GM12878 (cell line): Measurements from ENCODE around the gene ZNF668. TPM values are rescaled to one million over a fixed set of nuclear protein-coding genes. Genes with fewer than 3 reads are reported as not detected.

Source experiments
- ATAC-seq: fragments of 200-7000 bp; cut with Tn5 transposase; 3 replicates; pipeline ENCODE4 v1.9.1; 2020; ENCODE audit warnings: mild to moderate bottlenecking, moderate library complexity
- BruUV-seq: library from RNA; stranded (reverse); fragments of 400-500 nt; replicated peaks from 2 replicates; lab custom pipeline; 2021; lab: Mats Ljungman, UMichigan
- CTCF ChIA-PET: fragments of 300-600 bp; sonication (Branson Sonifier 250); formaldehyde crosslinking; extraction: SDS; loops from one replicate; lab custom pipeline; 2021; ENCODE audit warnings: inconsistent platforms; lab: Yijun Ruan, JAX
- POLR2A ChIA-PET: fragments of 350-600 bp; formaldehyde crosslinking; extraction: SDS; loops from one replicate; lab custom pipeline; 2021; ENCODE audit warnings: inconsistent platforms; lab: Charles Lee
- RAD21 ChIA-PET: fragments of 300-600 bp; sonication (Branson Sonifier 250); formaldehyde crosslinking; loops from one replicate; lab custom pipeline; 2023; ENCODE audit warnings: antibody characterized with exemption; ENCODE audit not compliant: unreplicated experiment; lab: Charles Lee
- SMC1A ChIA-PET: fragments of 300-600 bp; sonication (Branson Sonifier 250); formaldehyde crosslinking; loops from one replicate; lab custom pipeline; 2023; ENCODE audit not compliant: unreplicated experiment, uncharacterized antibody; lab: Charles Lee
- DNase-seq: peaks from one replicate; pipeline ENCODE4 v3.0.0-alpha.2; 2011; ENCODE audit warnings: low read depth, low spot score
- FAIRE-seq: peaks from 3 replicates; lab custom pipeline; 2011; peaks lifted over from hg19 to GRCh38; lab: Jason Lieb, UNC
- H2AFZ ChIP-seq: 2 replicates; pipeline ENCODE4 v1.6.0; 2011; ENCODE audit warnings: low read depth, low read length, control low read depth; ENCODE audit not compliant: control insufficient read depth
- H3K27ac ChIP-seq: 2 replicates; pipeline ENCODE4 v1.5.1; 2011; ENCODE audit warnings: control low read depth; ENCODE audit not compliant: control insufficient read depth, insufficient read depth
- H3K27me3 ChIP-seq, 2 experiments: replicated peaks in 1 of 2; 2 replicates each; pipeline versions ENCODE4 v1.6.0 to v1.6.1; 2011; ENCODE audit warnings: low read length in 1 of 2; ENCODE audit not compliant: control insufficient read depth in 2 of 2, insufficient read depth in 2 of 2
- H3K36me3 ChIP-seq, 2 experiments: 2 replicates each; pipeline ENCODE4 v1.5.1; 2011; ENCODE audit warnings: low read length in 1 of 2; ENCODE audit not compliant: control insufficient read depth in 2 of 2, insufficient read depth in 2 of 2
- H3K4me1 ChIP-seq: 2 replicates; pipeline ENCODE4 v1.6.1; 2011; ENCODE audit warnings: mild to moderate bottlenecking, low read length, moderate library complexity, mixed read lengths; ENCODE audit not compliant: control insufficient read depth, insufficient read depth
- H3K4me2 ChIP-seq: 2 replicates; pipeline ENCODE4 v1.6.0; 2011; ENCODE audit warnings: control low read depth; ENCODE audit not compliant: control insufficient read depth, insufficient read depth
- H3K4me3 ChIP-seq: fragments of 200-600 bp; sonication (generic); 2 replicates; pipeline ENCODE4 v1.5.1; 2016
- H3K79me2 ChIP-seq: 2 replicates; pipeline ENCODE4 v1.6.0; 2011; ENCODE audit warnings: low read length; ENCODE audit not compliant: control insufficient read depth, insufficient read depth
- H3K9ac ChIP-seq: 2 replicates; pipeline ENCODE4 v1.8.0; 2011; ENCODE audit warnings: low read length, control low read depth, mixed read lengths; ENCODE audit not compliant: control insufficient read depth, insufficient read depth
- H3K9me3 ChIP-seq: replicated peaks from 3 replicates; pipeline ENCODE4 v1.5.1; 2011; ENCODE audit warnings: mild to moderate bottlenecking, low read length; ENCODE audit not compliant: control insufficient read depth, insufficient read depth
- H4K20me1 ChIP-seq: 2 replicates; pipeline ENCODE4 v1.6.0; 2011; ENCODE audit not compliant: control insufficient read depth, insufficient read depth
- CREM ChIP-seq: IDR thresholded peaks from 2 replicates; pipeline ENCODE4 v1.6.1; 2014; ENCODE audit warnings: antibody characterized with exemption, low read depth
- CUX1 ChIP-seq: IDR thresholded peaks from 2 replicates; pipeline ENCODE4 v1.6.1; 2012; ENCODE audit warnings: improper control_type of control experiment, low read depth, low read length; ENCODE audit not compliant: insufficient replicate concordance
- EED ChIP-seq: sonication (generic); IDR thresholded peaks from 2 replicates; pipeline ENCODE4 v1.6.1; 2016; ENCODE audit warnings: antibody characterized with exemption, low read depth
- GABPA ChIP-seq: IDR thresholded peaks from 2 replicates; pipeline ENCODE4 v1.6.1; 2014; ENCODE audit warnings: antibody characterized with exemption, low read depth, mild to moderate bottlenecking, inconsistent platforms
- NBN ChIP-seq: fragments of 450-650 bp; IDR thresholded peaks from 2 replicates; pipeline ENCODE4 v1.6.1; 2016
- NFYA ChIP-seq: IDR thresholded peaks from 2 replicates; pipeline ENCODE4 v1.6.1; 2011; ENCODE audit warnings: low read depth, mild to moderate bottlenecking, low read length, improper control_type of control experiment, borderline replicate concordance
- POLR2A ChIP-seq: IDR thresholded peaks from 2 replicates; pipeline ENCODE4 v1.6.1; 2011; ENCODE audit warnings: low read depth, mild to moderate bottlenecking, low read length
- RBBP5 ChIP-seq: fragments of 200-600 bp; sonication (generic); conservative IDR thresholded peaks from 2 replicates; pipeline ENCODE4 v1.6.1; 2016
- SP1 ChIP-seq: IDR thresholded peaks from one replicate; pipeline ENCODE4 v1.6.1; 2011; ENCODE audit warnings: low read depth, low read length
- TCF12 ChIP-seq: IDR thresholded peaks from 2 replicates; pipeline ENCODE4 v1.6.1; 2011; ENCODE audit warnings: low read depth, mild to moderate bottlenecking, low read length
- YBX1 ChIP-seq: fragments of 450-650 bp; IDR thresholded peaks from 2 replicates; pipeline ENCODE4 v1.6.1; 2016; ENCODE audit warnings: antibody characterized with exemption
- YY1 ChIP-seq: IDR thresholded peaks from 2 replicates; pipeline ENCODE4 v1.6.1; 2011; ENCODE audit warnings: low read depth, mild to moderate bottlenecking, low read length
- ZNF592 ChIP-seq: fragments of 450-650 bp; IDR thresholded peaks from 2 replicates; pipeline ENCODE4 v1.6.1; 2017; ENCODE audit warnings: mild to moderate bottlenecking, moderate library complexity
- WGBS: methylation state at CpG from one replicate; pipeline ENCODE4 v1.1.6; 2016; ENCODE audit warnings: low lambda C conversion rate; ENCODE audit not compliant: insufficient replicate concordance, insufficient coverage; ENCODE audit errors: missing lambda C conversion rate; 5-methylcytosine and 5-hydroxymethylcytosine counted together
- in situ Hi-C: fragments of 300-500 bp; cut with MboI; formaldehyde crosslinking; loops from 9 replicates; pipeline ENCODE4 v1.14.3; 2018; ENCODE audit warnings: mixed read lengths
- intact Hi-C: fragments of 100-400 bp; cut with micrococcal nuclease; formaldehyde crosslinking; loops from one replicate; pipeline ENCODE4 v1.14.2; 2022; ENCODE audit not compliant: unreplicated experiment
- polyA plus RNA-seq, 11 experiments: library from polyadenylated mRNA; depleted of rRNA in 4 of 11; unstranded in 6 of 11; stranded (reverse) in 5 of 11; fragments of >200 nt; fragmentation: Nextera tagmentation in 4 of 11; fragmentation: Illumina TruSeq in 1 of 11; extraction: Ambion mirVana in 4 of 11; extraction: Trizol in 1 of 11; gene quantifications; 1 replicate in 1 of 11; 2 replicates in 10 of 11; pipeline versions ENCODE4 v1.2.1 to v1.2.3, GENCODE V29; 2011 to 2016; ENCODE audit warnings: inconsistent platforms in 2 of 11, missing spikeins in 2 of 11, low read depth in 1 of 11
- total RNA-seq, 4 experiments: library from RNA; depleted of rRNA in 3 of 4; stranded (reverse); fragments of >200 nt in 3 of 4; fragmentation: Illumina TruSeq in 1 of 4; extraction: Trizol in 1 of 4; gene quantifications; 2 replicates each; pipeline versions ENCODE4 v1.2.1 to v1.2.3, GENCODE V29; 2013 to 2021
- TF ChIP-seq, protein P1 (sequence below): fragments of 450-650 bp; IDR thresholded peaks from 2 replicates; pipeline ENCODE4 v1.6.1; 2016; ENCODE audit warnings: mild to moderate bottlenecking
- TF ChIP-seq, protein P2 (sequence below): fragments of 450-650 bp; IDR thresholded peaks from 2 replicates; pipeline ENCODE4 v1.6.1; 2017; ENCODE audit warnings: borderline replicate concordance

ZNF668 gene
- total and polyA plus RNA-seq, 10 of the 15 experiments (the other 5 are each of a cell fraction or from before 2014, with no cell fraction given): 0.05 to 20.7 (median 10.0) TPM; not detected in 1

DNA sequence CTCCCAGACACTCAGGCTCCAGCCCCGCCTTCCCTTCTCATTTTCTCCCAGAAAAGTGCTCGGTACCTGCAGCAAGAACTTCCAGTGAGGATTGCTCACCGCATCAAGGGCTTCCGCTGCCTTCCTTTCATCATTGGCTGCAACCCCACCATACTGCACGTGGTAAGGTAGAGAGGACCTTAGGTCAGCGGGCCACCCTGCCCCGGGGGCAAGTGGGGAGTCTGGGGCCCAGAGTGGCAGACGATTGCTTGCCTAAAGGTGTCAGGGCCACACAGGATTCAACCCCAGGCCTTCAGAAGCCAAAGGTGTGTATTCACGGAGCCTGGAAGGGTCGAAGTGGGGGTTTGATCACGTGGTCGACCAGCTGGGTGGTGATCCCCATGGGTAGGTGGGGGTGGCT lies 35.6 kb upstream of the ZNF668 start:
- in situ Hi-C loops: loop anchor here (10.0 kb wide), 1 partner anchor 765 kb away; the partner anchor contains the start of gene ZNF267
- FAIRE-seq: no peak
- no peak for TF ChIP-seq CREM
- no peak for TF ChIP-seq YY1
- no peak for TF ChIP-seq RBBP5
- TF ChIP-seq GABPA: no peak
- no peak for TF ChIP-seq ZNF592
- no peak for TF ChIP-seq CUX1
- TF ChIP-seq YBX1: no peak
- TF ChIP-seq SP1: no peak
- TF ChIP-seq EED: no peak
- TF ChIP-seq NBN: no peak
- TF ChIP-seq, protein P1, sequence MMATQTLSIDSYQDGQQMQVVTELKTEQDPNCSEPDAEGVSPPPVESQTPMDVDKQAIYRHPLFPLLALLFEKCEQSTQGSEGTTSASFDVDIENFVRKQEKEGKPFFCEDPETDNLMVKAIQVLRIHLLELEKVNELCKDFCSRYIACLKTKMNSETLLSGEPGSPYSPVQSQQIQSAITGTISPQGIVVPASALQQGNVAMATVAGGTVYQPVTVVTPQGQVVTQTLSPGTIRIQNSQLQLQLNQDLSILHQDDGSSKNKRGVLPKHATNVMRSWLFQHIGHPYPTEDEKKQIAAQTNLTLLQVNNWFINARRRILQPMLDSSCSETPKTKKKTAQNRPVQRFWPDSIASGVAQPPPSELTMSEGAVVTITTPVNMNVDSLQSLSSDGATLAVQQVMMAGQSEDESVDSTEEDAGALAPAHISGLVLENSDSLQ: no peak
- TF ChIP-seq POLR2A: no peak
- no peak for TF ChIP-seq NFYA
- TF ChIP-seq TCF12: no peak
- TF ChIP-seq, protein P2, sequence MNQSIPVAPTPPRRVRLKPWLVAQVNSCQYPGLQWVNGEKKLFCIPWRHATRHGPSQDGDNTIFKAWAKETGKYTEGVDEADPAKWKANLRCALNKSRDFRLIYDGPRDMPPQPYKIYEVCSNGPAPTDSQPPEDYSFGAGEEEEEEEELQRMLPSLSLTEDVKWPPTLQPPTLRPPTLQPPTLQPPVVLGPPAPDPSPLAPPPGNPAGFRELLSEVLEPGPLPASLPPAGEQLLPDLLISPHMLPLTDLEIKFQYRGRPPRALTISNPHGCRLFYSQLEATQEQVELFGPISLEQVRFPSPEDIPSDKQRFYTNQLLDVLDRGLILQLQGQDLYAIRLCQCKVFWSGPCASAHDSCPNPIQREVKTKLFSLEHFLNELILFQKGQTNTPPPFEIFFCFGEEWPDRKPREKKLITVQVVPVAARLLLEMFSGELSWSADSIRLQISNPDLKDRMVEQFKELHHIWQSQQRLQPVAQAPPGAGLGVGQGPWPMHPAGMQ: no peak

More for the DNA sequence above, 35.6 kb upstream of the ZNF668 start:
- 86% methylated on average over 12 of the region's 12 CpGs for WGBS
- Histone ChIP-seq H2AFZ (no peak overlapping the region), H4K20me1 (no peaks in the 10 kb centered on the region), H3K79me2 (peaks cover 13% of the 10 kb centered on the region), H3K9ac (no peak overlapping the region), H3K4me3 (no peak overlapping the region), H3K36me3 (peaks cover 0 to 4% of the 10 kb centered on the region in 2 experiments; a peak in 3 of 4 replicates), H3K27me3 (no peaks in the 10 kb centered on the region), H3K4me1 (peaks cover 22% of the 10 kb centered on the region), H3K27ac (no peak overlapping the region), H3K4me2 (peak overlapping the region; percentile 77; the same call in 1 of the 2 replicates), H3K9me3 (no peaks in the 10 kb centered on the region)
- BruUV-seq: no TSS peak
- ChIA-PET POLR2A (no interaction called here), CTCF (no interaction called here), SMC1A (no interaction called here), RAD21 (no interaction called here)
- intact Hi-C loops: loop anchor here (5.0 to 10.0 kb wide), 2 partner anchors 33 to 765 kb away; partner anchors contain the start of gene ZNF267
- no peak for DNase-seq
- no peak for ATAC-seq
